HFFc6 (cell line): Measurements from ENCODE around the gene SLC25A29. TPM values are rescaled to one million over a fixed set of nuclear protein-coding genes. Genes with fewer than 3 reads are reported as not detected.
"Not testable (repeated sequence)": the region's sequence is repeated elsewhere in the genome, so short reads cannot be mapped to it uniquely, and the experiment has no call there.

Source experiments
- DNase-seq: peaks from one replicate; pipeline ENCODE4 v3.0.0-alpha.2; 2018
- H3K27ac Mint-ChIP-seq: 2 replicates; pipeline ENCODE4 v1.8.0; 2020; ENCODE audit warnings: mild to moderate bottlenecking, mixed read lengths
- H3K27me3 Mint-ChIP-seq: 2 replicates; pipeline ENCODE4 v1.8.0; 2021; ENCODE audit warnings: mild to moderate bottlenecking, moderate library complexity, mixed read lengths; ENCODE audit not compliant: insufficient read depth
- H3K36me3 Mint-ChIP-seq: 2 replicates; pipeline ENCODE4 v1.8.0; 2021; ENCODE audit warnings: low read depth, mixed read lengths
- H3K4me1 Mint-ChIP-seq: 2 replicates; pipeline ENCODE4 v1.8.0; 2020; ENCODE audit warnings: low read depth, mixed read lengths
- H3K4me3 Mint-ChIP-seq: 2 replicates; pipeline ENCODE4 v1.8.0; 2020; ENCODE audit warnings: mild to moderate bottlenecking, moderate library complexity, mixed read lengths
- H3K9me3 Mint-ChIP-seq: 2 replicates; pipeline ENCODE4 v1.8.0; 2020; ENCODE audit warnings: mild to moderate bottlenecking, mixed read lengths
- total RNA-seq, 6 experiments: library from RNA; stranded (reverse); fragmentation: NEBNext Ultra II Directional; extraction: Animal tissue kit (Norgen Biotek cat#: 25700); gene quantifications; 2 replicates in 1 of 6; 3 replicates in 5 of 6; pipeline ENCODE4 v1.2.3, GENCODE V29; 2021
- TF ChIP-seq, protein P1 (sequence below): fragments of 200-600 bp; sonication (generic); IDR thresholded peaks from 2 replicates; pipeline ENCODE4 v1.5.0; 2021; ENCODE audit warnings: antibody characterized with exemption, mild to moderate bottlenecking

The SLC25A29 gene
- total RNA-seq, 6 experiments from 2014 or later = 6.5 to 8.6 (median 7.7) TPM

DNA sequence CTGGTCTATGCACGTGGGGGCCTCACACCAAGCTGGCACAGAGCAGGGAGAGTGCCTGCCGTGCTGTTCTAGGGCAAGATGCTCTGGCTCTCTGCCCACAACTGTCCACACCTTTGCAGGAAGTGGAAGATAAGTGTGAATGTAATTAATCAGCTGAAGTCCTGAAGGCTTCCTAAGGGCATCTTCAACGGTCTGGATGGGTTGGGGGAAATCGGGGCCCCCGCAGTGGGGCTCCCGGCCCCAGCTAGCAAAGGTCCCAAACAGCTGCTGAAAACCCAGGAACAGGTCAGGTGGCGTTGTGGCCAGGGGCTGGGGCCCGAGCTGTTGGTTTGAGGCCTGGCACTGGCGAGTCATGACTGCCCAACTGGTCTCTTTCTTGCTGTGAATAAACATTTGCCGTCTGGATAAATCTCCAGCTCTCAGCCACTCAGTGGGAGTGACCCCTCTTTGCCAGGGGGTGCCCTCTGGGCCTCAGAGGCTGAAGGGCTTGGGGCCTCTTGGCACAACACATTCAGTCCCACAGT, 6.7 kb upstream of the SLC25A29 start:
- H3K9me3 Mint-ChIP-seq = no peaks in the 10 kb centered on the region
- DNase-seq = no peak
- no peak overlapping the region for H3K4me3 Mint-ChIP-seq
- TF ChIP-seq, protein P1, sequence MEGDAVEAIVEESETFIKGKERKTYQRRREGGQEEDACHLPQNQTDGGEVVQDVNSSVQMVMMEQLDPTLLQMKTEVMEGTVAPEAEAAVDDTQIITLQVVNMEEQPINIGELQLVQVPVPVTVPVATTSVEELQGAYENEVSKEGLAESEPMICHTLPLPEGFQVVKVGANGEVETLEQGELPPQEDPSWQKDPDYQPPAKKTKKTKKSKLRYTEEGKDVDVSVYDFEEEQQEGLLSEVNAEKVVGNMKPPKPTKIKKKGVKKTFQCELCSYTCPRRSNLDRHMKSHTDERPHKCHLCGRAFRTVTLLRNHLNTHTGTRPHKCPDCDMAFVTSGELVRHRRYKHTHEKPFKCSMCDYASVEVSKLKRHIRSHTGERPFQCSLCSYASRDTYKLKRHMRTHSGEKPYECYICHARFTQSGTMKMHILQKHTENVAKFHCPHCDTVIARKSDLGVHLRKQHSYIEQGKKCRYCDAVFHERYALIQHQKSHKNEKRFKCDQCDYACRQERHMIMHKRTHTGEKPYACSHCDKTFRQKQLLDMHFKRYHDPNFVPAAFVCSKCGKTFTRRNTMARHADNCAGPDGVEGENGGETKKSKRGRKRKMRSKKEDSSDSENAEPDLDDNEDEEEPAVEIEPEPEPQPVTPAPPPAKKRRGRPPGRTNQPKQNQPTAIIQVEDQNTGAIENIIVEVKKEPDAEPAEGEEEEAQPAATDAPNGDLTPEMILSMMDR = no peak
- H3K36me3 Mint-ChIP-seq = no peaks in the 10 kb centered on the region
- H3K4me1 Mint-ChIP-seq = no peaks in the 10 kb centered on the region
- H3K27ac Mint-ChIP-seq = no peak overlapping the region
- peaks cover 14% of the 10 kb centered on the region for H3K27me3 Mint-ChIP-seq

DNA sequence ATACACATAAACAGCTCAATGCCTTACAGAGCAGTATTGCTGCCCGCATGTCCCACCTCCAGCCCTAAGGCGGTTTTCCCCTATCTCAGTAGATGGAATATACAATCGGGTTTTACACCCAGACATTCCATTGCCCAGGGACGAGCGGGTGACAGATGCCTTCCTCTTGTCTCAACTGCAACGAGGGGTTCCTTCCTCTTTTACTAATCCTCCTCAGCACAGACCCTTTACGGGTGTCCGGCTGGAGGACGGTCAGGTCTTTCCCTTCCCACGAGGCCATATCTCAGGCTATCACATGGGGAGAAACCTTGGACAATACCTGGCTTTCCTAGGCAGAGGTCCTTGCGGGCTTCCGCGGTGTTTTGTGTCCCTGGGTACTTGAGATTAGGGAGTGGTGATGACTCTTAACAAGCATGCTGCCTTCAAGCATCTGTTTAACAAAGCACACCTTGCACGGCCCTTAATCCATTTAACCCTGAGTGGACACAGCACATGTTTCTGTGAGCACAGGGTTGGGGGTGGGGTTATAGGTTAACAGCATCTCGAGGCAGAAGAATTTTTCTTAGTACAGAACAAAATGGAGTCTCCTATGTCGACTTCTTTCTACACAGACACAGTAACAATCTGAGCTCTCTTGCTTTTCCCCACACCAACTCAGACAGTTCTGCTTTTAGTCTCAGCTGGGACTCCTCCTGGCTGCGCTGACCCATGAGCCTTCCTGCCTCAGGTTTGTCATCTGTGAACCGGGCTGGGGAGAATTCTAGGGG, 6.0 kb upstream of the SLC25A29 start:
- H3K27me3 Mint-ChIP-seq = peaks cover 14% of the 10 kb centered on the region
- DNase-seq, H3K9me3 Mint-ChIP-seq, H3K36me3 Mint-ChIP-seq, H3K4me1 Mint-ChIP-seq, H3K27ac Mint-ChIP-seq, H3K4me3 Mint-ChIP-seq: not testable (repeated sequence)

DNA sequence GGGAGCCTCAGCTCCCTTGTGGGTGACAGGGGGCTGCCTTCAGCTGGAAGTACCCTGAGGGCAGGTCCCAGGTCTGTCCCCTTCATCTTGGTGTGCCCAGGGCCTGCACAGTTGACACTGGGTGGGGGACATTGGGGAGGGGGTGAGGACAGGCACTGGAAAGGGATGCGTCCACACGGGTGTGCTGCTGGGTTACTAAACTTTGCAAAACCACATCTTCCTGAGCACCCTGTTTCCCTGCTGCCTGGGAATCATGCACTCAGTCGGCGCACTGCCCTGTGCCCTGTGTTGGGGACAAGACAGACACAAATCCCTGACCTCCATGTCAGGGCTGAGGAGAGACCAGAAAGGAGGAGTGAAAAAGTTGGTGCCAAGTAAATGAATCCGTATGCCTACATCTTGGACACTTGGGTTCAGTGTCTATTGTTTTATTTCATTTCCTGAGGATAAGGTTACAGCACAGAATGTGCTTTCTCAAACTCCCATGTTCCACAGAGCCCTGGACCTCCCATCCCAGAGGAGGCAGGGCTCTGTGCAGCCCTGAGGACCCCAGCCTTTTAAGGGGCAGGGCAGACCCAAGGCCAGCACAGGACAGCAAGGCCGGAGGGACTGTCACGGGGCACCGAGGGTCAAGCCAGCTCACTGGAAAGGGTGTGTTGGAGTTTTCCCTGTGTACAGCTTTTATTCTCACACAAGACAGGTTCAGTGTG, 2.9 kb upstream of the SLC25A29 start:
- Mint-ChIP-seq H3K9me3 (no peaks in the 10 kb centered on the region), H3K27ac (no peak overlapping the region), H3K4me1 (peaks cover 9% of the 10 kb centered on the region), H3K27me3 (peaks cover 21% of the 10 kb centered on the region), H3K36me3 (no peaks in the 10 kb centered on the region), H3K4me3 (no peak overlapping the region)
- DNase-seq = no peak
- TF ChIP-seq, protein P1 = no peak

DNA sequence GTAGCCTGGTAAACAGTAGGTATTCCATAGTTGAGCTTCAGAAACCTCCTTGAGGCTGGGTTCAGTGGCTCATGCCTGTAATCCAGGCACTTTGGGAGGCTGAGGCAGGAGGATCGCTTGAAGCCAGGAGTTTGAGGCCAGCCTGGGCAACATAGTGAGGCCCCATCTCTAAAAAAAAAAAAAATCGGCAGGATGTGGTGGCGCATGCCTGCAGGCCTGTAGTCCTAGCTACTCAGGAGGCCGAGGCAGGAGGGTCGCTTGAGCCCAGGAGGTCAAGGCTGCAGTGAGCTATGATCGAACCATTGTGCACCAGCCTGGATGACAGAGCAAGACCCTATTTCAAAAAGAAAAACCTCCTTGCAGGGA, 2.2 kb upstream of the SLC25A29 start:
- H3K27me3 Mint-ChIP-seq = peaks cover 21% of the 10 kb centered on the region
- DNase-seq, H3K36me3 Mint-ChIP-seq, H3K4me1 Mint-ChIP-seq, H3K4me3 Mint-ChIP-seq, H3K27ac Mint-ChIP-seq, H3K9me3 Mint-ChIP-seq: not testable (repeated sequence)

DNA sequence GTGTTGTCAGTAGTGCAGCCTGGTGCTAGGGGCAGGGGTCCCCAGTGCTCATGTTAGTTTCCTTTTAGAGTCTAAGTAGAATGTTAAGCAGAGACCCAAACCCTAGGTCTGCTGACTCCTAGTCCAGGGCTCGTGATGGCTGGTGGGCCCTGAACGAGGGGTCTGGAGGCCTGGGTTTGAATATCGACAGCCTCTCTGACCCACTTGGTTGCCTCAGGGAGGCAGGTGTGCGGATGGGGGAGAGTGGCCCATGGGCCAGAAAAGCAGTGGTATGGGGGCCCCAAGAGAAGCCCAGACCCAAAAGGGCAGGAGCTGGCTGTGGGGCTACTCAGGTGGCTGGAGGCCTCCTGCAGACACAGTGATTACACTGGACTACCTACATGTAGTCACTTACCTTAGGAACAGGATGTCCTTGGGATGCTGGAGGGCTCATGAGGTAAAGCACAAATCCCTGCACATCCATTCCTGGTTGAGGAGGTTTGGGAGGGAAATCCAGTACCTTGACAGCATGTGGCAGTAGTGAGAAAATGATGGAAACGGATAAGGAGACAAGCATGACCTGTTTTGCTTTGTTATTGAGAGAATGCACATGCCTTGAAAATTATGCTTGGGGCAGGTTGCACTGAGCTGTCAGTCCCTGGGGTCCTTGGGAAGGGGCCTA, 1.7 kb upstream of the SLC25A29 start:
- Mint-ChIP-seq H3K9me3 (no peaks in the 10 kb centered on the region), H3K36me3 (no peaks in the 10 kb centered on the region), H3K27ac (no peak overlapping the region), H3K4me3 (peak overlapping the region; percentile 81; the same call in 1 of the 2 replicates), H3K4me1 (peaks cover 13% of the 10 kb centered on the region), H3K27me3 (peaks cover 21% of the 10 kb centered on the region)
- TF ChIP-seq, protein P1 = no peak
- DNase-seq = no peak

DNA sequence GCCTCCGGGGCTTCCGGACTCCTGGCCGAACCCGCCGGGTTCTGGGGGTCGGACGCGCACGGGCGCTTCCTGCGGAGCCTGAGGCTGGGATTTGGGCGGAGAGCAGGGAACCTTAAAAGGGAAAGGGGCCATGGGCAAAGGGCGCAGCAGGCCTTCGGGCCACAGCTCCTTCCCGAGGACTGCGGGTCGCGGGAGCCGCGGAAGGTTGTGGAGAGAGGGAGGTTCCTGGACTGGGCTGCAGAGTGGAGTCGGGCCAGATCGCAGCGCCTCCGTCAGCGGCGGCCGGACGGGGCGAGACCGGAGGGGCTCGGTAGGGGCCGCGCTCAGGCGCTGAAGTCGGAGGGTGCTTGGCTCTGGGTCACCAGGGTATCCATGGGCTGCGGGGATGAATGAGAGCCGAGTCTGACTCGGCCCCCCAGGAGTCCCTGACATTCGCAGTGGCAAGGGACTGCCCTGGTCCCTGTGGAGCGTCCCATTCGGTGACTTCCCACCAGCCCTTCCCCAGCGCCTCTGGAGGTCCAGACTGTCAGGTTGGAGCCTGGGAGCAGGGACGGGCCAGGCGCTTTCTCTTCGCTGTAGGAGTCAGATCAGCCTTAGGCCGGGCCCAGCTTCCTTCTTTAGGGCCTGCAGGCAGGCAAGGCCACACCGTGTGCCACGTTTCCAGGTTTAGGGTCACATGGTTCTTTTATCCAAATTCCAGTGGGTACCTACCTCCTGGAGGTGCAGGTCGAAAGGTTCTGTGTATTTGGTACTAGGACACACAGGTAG, 938 bp upstream of the SLC25A29 start:
- no peak for DNase-seq
- no peaks in the 10 kb centered on the region for H3K36me3 Mint-ChIP-seq
- TF ChIP-seq, protein P1 = no peak
- H3K27ac Mint-ChIP-seq = no peak overlapping the region
- no peaks in the 10 kb centered on the region for H3K9me3 Mint-ChIP-seq
- H3K4me3 Mint-ChIP-seq = peak overlapping the region; percentile 81
- peaks cover 16% of the 10 kb centered on the region for H3K27me3 Mint-ChIP-seq
- peaks cover 19% of the 10 kb centered on the region for H3K4me1 Mint-ChIP-seq
